NCI-H2196 (cell line): ENCODE results near the gene ASIC1.
"Not testable (repeated sequence)": the region's sequence is repeated elsewhere in the genome, so short reads cannot be mapped to it uniquely, and the experiment has no call there.

Experiments
- DNase-seq: peaks from one replicate; lab custom pipeline; 2025; ENCODE audit not compliant: unreplicated experiment; lab: John Stamatoyannopoulos, UW

Gene ASIC1

DNA sequence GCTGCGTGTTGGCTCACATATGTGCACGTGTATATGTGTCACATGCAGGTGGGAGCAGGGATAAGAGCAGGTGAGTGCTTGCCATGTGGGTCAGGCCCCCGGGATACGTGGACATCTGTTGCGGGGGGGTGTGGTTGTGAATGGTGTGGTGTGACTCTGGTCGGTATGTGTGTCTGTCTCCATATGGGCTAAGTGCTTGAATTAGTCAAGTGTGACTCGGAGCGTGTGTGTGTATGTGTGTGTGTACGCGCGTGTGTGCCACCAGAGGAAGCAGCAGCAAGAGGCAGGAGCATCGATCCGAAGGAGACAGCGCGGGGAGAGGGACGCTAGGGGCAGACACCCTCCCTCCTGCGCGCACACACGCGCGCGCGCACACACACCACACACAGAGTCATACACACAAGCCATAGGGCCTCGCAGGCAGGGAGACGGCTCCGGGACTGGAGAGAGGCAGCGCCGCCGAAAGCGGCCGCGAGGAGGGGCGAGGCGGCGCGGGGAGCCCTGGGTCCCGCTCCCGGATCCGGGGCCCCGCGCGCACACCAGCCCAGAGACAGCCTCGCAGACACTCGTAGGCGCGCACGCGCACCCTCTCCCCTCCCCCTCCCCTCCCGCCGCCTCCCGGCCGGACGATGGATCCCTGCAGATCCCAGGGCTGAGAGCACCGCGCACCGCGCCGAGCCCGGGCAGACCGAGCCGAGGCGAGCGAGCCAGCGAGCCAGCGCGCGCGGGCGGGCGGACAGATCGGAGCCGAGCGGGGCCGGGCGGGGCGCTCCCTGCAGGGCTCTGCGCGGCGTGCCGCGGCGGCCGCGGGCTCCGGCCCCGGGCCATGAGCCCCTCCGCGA is at the start of gene ASIC1:
Gene ASIC1 (plus strand): TSS at position 597 of the 842 bp plus-strand sequence. CDS start 1,171 bp downstream, outside the sequence.
- peak; percentile 58 for DNase-seq

DNA sequence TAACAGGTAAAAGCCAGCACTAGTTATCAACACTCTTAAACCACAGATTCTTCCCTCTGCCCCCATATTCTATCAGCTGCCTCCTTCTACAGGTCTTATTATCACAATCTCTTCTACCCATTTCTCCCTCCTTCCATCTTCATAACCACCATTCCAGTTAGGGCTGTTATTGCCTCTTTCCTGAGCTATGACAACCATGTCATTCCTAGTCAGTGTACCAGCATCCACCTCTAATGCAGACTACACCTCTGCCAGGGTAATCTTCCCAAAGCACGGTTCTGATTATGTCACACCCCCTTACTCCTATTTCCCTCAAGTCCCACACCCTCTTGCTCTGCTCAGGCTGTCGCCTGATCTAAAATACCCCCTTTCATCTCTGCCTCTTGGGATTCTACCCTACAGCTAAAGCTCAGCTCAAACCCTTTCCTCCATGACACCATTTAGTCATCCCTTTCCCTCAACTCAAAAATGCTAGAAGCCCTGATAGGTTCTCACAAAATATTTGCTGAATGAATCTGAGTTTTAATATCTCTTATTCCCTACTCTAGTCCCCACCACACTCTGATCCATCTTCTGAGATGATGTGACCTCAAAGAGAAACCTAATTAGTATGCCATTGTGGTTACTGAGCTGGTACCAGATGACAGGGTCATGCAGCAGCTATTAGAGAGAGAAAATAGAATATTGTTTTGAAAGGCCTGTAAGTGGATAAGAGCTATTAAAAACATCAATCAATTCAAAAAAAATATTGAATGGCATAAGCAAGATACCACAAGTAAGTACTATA is 43.8 kb upstream of the ASIC1 start:
- no peak for DNase-seq

DNA sequence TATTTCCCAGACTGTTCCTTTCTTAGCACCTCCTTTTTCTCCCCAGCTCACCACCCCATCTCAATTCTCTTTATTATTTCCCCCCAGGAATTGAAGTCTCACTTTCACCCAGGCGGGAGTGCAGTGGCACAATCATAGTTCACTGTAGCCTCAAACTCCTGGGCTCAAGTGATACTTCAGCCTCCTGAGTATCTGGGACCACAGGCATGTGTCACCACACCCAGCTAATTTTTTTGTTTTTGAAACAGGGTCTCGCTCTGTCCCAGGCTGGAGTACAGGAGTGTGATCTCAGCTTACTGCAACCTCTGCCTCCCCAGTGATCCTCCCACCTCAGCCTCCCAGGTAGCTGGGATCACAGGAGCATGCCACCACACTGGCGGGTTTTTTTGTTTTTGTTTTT is 43.1 kb upstream of the ASIC1 start:
- DNase-seq = no peak

DNA sequence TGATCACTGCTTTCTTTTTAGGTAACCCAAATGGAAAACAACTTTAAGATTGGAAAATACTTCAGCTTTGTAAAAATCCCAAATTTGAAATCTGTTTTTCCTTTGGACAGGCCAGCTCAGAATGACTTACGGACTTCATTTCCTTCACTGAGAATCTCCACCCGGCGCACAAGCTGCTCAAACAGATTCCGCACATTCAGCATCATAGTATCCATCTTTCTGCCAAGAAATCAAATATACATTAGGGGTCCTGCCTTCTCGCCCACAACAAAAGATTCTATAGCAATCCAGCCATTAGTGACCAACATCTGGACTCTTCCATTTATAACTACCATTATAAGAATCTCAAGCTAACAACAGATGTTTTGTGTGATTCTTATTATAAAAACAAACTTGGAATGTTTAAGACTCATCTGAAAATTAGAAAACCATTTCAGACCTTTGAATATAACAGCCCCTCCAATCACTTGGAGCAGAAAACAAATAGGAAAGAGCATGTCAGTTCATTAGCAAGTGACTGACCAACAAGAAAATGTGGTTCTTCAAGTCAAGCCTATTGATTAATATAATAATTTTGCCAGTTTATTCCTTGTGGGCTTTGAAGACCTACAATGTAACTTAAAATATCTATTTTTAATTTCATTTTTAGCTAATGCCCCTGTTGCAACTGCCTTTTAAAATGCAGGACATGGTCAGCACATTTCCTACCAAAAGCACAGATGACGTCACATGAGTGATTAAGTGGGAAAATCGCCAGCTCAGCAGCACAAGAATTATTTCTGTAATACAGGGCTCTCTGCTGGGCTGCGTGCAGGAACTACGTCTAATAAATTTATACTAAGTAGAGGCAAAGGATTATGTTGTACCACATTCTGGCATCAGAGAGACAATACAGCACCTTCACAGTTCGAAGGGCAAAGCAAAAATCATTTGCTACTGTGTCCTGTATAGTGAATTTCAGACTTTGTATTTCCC is 40.6 kb upstream of the ASIC1 start:
- DNase-seq = peak; percentile 28

DNA sequence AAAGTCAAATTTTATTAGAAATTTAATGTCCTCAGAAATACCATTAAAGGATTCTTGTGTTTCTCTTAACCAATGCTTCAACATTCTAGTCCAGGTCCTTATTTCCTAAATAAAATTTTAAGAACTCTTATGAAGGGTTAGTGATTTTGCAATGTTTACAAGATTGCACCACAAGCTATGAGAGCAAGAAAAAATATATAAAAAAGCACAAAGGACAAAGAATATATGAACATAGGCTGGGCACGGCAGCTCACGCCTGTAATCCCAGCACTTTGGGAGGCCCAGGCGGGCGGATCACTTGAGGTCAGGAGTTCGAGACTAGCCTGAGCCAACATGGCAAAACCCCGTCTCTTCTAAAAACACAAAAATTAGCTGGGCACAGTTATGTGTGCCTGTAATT is 39.8 kb upstream of the ASIC1 start:
- no peak for DNase-seq

DNA sequence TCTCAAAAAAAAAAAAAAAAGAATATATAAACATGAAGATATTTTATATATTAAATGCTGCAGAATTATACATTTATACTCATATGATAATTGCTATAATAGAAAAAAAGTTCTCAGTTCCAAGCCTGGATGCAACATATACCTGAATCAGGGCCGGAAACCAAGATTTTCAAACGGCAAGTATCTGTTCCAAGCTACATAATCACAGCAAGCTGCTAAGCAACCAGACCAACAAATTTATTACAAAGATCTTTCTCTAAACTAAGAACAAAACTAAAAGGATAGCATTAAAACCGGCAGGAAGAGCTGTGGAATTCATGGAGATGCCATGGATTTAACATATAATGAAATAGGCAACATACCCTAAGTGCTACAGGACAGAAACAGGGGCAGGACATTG is 39.2 kb upstream of the ASIC1 start:
- no peak for DNase-seq

DNA sequence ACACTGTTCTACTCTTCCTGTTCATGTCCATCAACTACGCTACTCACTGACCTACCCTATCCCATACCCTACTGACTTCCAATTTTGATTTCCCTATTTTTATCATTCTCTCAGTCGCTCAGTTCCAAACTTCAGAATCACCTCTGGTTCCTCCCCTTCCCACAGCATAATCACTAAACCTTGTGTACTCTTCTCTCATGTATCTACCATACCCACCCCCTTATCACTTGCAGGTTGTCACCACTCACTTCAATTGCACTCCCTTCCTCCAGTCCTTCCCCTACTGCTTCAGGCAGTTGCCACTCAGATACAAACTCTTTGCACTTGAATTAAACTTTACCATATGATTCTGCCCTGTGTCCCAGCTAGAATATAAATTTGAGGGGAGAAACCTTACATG is 38.4 kb upstream of the ASIC1 start:
- no peak for DNase-seq

DNA sequence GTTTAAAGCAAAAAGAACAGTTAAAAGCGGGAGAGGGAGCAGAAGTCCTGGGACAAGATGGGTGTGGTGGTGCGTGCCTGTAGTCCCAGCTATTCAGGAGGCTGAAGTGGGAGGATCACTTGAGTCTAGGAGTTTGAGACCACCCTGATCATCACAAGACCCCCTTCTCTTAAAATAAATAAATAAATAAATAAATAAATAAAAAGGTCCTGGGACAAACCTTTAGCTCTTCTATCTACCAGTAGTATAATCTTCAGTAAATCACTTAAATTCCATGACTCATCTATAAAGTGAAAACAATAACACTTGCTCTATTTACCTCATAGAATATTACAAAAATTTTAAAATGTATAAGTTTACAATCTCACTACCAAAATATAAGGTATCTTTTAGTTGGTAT is 37.9 kb upstream of the ASIC1 start:
- DNase-seq = no peak

DNA sequence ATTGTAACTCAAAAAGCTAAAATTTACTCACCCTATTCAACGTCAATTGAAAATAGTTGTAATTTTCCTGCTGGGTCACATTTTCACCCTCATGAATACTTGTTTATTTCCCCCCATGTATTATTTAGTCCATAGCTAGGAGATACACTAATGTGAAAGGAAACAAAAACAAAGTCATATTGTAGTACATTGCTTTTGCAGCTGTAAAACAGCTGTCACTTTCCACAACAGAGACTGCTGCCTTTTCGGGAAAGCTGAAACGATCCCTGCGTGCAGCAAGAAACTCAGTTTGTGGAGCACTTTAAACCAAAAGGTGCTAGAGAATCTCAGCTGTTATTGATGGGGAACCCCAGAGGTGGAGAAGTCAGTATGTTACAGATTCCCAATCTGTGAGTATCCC is 36.4 kb upstream of the ASIC1 start:
- DNase-seq = no peak

DNA sequence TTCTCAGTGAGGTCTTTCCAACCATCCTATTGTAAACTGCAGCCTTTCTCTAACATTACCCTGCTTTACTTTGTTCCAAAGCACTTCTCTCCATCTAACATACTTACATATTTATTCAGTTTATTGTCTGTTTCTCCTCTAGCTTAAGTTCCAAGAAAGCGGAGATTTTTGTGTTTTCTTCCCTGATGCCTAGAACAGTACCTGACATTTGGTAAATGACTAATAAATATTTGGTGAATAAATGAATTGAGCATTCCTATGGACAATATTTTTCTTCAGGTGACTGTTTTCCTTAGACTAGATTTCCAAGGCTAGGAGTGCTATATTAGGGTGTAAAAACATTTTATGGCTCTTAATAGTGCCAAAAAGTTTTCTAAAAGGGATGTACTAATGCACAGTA is 34.5 kb upstream of the ASIC1 start:
- no peak for DNase-seq

DNA sequence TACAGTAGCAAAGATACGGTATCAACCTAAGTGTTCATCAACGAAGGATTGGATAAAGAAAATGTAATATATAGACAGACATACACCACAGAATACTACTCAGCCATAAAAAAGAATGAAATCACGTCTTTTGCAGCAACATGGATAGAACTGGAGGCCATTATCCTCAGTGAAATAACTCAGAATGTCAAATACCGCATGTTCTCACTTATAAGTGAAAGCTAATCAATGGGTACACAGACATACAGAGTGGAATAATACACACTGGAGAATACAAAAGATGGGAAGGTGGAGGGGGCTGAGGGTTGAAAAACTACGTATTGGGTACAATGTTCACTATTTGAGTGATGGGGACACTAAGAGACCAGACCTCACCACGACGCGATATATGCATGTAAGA is 33.2 kb upstream of the ASIC1 start:
- no peak for DNase-seq

DNA sequence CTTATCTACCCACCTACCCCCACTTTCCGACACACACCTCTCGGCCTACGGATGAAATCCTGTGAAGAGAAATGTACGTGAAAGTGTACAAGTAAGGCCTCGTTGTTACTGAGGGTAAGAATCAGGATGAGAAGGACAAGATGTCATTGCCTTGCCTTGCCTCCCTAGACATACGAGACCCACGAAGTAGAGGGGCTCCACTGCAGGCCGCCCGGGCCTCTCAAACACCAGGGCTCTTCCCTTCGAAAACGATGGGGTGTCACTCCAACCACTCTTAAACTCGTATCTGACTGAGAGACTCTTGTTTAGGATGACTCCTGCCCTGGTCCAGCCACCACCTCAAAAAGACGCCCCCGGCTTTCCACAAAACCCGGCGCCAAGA is 32.6 kb upstream of the ASIC1 start:
- no peak for DNase-seq

DNA sequence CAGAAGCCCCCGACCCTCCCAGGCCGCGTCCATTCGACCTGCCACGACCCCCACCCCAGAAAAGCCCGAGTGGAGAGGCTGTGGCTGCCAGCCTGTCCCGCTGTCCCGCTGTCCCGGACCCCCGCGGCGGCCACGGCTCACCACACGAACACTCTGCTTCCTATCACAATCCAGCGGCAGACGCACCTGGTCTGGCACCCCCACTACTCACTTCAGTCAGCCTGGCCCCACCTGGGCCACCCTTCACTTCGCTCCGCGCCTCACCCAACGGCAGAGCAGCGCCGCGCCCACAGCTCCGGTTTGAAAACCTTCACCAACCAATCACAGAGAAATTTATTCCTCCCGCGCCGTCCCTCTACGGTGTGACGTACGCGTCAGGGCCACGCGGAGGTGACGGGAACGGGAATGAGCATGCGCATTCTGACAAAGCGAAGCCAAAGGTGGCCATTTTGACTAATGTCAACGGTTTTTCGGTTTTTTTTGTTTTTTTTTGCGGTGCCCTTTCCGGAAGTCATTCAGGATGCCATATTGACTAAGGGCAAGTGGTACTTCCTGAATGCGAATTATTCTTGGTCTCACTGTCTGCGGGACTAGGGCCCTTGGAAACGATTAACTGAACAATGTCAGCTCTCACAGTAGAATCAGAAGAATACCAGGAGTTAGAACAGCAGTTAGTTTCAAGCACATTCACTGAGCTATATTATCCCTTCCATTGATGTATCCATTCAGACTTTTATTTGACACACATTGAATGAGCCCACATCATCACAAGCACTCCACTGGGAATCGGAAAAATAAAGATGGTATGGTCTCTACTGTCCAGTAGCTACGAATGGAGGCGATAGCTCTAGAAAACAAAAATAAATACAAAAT is 32.0 kb upstream of the ASIC1 start, which contains the start of gene RACGAP1:
Gene RACGAP1 (minus strand): TSS at position 308 of the 873 bp plus-strand sequence. CDS start 8,779 bp downstream, outside the sequence.
- DNase-seq = peak; percentile 99

DNA sequence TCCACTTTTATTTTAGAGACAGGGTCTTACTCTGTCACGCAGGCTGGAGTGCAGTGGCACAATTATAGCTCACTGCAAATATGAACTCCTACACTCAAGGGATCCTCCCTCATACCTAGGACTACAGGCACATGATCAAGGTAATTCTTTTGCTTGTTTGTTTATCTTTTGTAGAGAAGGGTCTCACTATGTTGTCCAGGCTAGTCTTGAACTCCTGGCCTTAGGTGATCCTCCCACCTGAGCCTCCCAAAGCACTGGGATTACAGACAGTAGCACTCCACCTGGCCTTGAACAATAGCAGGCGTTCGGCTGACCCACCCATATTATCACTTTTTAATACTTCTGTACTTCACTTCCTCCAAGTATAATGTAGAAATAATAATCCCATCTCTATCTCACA is 30.7 kb upstream of the ASIC1 start:
- no peak for DNase-seq

DNA sequence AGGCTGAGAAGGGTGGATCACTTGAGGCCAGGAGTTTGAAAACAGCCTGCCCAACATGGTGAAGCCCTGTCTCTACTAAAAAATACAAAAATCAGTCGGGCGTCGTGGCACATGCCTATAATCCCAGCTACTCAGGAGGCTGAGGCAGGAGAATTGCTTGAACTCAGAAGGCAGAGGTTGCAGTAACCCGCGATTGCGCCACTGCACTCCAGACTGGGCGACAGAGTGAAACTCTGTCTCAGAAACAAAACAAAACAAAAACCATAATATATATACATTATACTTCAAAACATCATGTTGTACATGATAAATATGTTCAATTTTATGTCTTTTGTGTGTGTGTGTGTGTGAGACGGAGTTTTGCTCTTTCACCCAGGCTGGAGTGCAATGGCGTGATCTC is 26.9 kb upstream of the ASIC1 start:
- not testable (repeated sequence) for DNase-seq

DNA sequence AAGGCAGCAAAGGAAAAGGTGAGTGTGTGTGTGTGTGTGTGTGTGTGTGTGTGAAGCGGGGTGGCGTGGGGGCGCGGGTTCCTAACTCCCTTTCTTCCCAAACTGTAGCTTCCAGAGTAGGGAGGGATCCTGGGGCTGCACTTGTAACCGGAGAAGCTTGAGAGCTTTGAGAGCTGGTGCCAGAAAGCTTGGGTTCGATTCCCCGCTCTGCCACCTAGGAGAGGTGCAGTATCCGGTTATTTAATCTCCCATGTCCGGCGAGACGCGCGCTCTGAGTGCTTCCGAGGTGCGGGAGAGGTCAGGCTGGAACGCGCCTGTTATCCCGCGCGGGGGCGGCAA is 24.9 kb upstream of the ASIC1 start:
- no peak for DNase-seq

DNA sequence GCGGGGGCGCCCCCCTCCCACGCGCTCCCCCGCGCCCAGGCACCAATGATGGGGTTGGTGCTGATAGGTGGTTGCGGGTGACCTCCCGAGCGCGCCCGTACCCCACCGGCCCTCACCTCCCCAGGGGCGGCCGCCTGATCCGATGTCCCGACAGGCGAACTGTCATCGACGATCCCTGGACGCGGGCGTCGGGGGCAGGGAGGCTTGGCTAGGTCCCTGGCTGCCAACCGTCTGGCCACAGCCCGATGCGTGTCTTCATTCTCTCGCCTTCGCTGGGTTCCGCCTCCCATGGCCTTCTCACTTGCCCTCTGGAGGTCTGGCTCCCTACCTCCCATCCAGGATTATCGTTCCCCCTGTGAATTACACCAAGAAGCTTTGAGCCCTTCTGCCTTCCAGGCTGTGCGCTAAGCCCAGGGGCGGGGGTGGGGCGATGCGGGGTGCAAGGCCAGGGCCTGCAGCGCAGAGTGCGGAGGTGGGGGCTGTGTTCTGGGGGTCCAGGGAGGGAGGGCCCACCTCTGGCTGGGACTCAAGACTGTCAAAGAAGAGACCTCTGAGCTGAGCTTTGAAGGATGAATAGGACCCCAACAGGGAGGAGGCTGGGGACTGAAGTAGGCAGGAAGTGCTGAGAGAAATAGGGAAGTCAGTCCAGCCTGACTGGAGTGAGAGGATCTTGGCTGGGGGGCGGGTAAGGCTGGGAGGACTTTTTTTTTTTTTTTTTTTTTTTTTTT is 24.4 kb upstream of the ASIC1 start:
- DNase-seq = no peak

DNA sequence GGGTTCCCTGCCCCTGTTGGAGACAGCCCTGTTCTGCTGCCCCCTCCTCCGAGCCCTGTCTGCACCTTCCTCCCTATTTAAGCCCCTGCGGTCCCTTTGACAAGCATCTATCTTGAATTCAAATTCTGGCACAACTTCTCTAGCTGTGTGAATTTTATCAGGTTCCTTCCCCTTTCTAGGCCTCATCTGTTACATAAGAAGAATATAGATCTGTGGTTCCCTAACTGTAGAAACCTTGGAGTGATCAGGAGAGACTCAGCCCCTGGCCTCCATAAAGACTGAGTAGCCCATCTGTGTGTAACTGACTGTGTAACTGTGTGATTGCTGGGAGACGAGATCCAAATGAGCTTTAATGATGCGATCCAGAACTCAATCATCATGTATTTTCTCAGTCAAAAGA is 19.1 kb upstream of the ASIC1 start:
- DNase-seq = no peak

DNA sequence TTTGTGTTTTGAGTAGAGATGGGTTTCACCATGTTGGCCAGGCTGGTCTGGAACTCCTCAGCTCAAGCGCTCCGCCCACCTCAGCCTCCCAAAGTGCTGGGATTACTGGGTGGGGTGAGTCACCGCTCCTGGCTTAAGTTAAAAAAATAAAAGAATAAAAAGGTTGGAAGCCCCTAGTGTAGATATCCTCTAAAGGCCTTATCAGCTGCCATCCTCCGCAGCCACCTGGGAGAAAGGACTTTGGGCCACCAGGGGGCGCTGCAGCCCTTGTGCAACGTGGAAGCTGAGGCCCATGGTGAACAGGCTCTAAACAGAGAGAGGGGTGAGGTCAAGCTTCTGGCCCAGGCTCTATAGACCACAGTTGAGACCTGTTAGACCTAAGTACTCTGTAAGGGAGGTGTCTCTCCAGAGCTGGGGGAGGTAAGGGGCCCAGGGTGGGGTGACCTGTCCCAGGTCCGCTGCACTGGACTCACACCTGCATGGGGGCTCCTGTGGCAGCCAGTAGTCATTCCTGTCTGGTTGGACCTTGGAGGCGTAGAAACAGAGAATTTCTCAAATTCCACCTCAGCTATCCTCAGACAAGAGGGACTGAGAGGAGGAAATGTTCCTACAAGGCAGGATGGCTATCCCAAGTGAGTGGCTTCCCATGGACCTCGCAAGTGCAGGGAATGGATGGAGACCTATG is 18.1 kb upstream of the ASIC1 start:
- DNase-seq = peak; percentile 86
